ENCODE results near the gene PEX14.
"Not testable (repeated sequence)": the region's sequence is repeated elsewhere in the genome, so short reads cannot be mapped to it uniquely, and the experiment has no call there.

The PEX14 gene

DNA sequence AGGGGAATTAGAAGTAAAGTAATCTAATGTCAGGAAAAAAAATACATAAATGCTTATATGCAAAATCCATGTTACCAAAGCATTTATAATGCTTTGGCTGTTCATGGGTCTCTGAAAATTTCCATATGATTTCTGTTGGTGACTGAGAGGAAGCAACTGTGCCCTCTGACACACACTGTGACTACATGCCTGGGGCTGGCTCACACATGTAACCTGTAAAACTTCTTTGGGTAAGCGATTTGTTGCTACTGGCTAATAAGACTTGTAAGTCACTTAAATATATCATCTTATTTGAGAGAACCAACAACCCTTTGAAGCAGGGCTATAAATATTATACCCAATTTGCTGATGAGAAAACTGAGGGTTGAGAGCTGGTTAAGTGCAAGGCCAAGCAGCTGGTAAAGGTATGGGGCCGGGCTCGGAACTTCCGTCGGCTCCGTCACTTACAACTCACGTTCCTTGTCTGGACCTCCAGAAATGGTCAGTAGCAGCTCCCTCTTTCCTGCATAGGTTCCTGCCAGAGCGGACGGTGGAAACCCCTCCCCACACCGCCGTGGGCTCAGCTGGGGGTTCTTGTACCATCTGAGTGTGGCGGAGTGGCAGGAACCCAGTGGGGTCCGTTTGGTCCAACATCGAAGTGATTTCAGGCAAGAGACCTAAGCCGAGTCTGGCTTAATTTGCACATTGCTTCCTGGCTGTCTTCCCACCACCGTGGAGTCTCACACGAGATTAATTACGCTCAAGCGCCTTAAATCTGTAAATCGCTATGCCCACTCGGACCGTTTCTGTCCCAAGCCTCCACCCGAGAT is 3.1 kb upstream of the PEX14 start:
- DNase-seq (ENCODE audit: low read depth): peak; percentile 26
- TF ChIP-seq, protein P1, sequence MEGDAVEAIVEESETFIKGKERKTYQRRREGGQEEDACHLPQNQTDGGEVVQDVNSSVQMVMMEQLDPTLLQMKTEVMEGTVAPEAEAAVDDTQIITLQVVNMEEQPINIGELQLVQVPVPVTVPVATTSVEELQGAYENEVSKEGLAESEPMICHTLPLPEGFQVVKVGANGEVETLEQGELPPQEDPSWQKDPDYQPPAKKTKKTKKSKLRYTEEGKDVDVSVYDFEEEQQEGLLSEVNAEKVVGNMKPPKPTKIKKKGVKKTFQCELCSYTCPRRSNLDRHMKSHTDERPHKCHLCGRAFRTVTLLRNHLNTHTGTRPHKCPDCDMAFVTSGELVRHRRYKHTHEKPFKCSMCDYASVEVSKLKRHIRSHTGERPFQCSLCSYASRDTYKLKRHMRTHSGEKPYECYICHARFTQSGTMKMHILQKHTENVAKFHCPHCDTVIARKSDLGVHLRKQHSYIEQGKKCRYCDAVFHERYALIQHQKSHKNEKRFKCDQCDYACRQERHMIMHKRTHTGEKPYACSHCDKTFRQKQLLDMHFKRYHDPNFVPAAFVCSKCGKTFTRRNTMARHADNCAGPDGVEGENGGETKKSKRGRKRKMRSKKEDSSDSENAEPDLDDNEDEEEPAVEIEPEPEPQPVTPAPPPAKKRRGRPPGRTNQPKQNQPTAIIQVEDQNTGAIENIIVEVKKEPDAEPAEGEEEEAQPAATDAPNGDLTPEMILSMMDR (conservative IDR thresholded peaks at IDR 0.05; ENCODE audit: low read depth, low read length): no peak
- H3K4me3 ChIP-seq (ENCODE audit: low read length): peak overlapping the region; percentile 80

DNA sequence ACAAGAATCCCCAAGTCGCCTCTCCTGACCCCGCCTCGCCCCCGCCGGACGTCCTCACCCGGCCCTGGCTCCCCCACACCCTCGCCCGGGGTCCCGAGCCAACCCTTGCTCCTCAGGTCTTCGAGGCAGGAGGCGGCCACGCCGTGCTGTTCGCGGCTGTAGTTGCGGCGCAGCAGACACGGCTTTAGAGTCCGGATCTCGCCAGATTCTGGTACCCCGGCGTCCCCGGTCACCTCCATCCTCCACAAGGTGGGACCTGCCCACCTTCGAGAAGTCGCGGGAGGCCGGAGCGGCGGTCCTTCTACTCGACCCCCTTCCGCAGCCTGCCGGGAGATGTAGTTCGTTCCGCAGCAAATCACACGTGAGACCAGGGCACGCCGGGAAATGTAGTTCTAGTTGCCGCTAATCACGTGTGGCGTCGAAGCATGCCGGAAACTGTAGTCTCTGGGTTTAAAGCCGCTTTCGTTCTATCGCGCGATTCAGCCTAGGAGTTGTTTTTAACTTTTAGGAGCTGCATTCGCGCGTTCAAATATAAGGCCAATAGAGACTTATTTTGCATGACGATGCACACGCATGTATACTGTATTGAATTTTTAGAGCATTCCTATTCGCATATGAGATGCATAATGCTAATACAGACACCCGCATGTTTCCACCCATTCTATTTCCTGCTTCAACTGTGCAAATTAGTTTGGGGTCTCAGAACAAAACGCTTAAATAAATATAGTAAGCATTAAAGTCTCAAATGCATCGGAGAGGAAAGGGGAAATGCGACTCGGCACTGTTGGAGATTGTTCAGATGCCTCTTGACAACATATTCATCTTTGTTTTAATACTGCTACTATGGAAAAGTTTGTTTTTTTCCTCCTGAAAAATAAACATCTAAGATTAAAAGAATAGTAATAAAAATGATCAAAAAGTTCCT is 2.3 kb upstream of the PEX14 start, which contains the start of gene DFFA:
TSS of gene DFFA (minus strand) at position 310 of the 925 bp plus-strand sequence. CDS start at position 239, 71 bp downstream.
- TF ChIP-seq, protein P1 (conservative IDR thresholded peaks at IDR 0.05; ENCODE audit: low read depth, low read length): no peak
- H3K4me3 ChIP-seq (ENCODE audit: low read length): peak within 1 kb of the TSS; percentile 80
- peak; percentile 90 for DNase-seq (ENCODE audit: low read depth)

GRCh38 chr1:10473145-10473765 is 1.5 kb upstream of the PEX14 start:
- no peak overlapping the region for H3K4me3 ChIP-seq (ENCODE audit: low read length)

DNA sequence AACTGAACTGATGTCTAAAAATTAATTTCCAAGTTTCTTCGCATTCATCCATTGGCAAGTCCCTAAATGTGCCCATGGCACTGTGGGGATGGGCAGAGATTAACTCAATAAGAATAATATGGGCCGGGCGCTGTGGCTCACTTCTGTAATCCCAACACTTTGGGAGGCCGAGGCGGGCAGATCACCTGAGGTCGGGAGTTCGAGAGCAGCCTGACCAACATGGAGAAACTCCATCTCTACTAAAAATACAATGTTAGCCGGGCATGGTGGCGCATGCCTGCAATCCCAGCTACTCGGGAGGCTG is 489 bp upstream of the PEX14 start:
- peak overlapping the region; percentile 98 for H3K4me3 ChIP-seq (ENCODE audit: low read length)
- DNase-seq (ENCODE audit: low read depth): not testable (repeated sequence)

More at GRCh38 chr1:10473145-10473765, 1.5 kb upstream of the PEX14 start:
- DNase-seq (ENCODE audit: low read depth): no peak
- TF ChIP-seq, protein P1 (conservative IDR thresholded peaks at IDR 0.05; ENCODE audit: low read depth, low read length): no peak

DNA sequence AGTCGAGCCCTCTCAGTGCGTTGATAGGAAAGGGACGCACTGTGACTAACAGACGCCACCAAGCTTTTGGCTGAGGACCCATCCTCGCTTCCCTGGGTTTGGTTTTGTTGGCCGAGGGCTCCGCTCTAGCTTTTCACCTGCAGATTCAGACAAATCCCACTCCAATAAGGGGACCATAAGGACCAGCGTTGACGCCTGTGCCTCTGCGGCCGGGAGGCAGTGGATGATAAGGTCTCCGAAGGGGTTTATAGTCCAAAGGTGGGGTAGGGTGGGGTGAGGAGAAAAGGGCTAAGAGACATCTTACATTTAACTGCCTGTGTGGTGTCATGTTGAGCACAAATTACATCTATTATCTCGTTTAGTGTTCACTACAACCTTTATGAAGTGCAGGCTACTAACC is 760 bp downstream of the PEX14 start:
- peak overlapping the region; percentile 98 for H3K4me3 ChIP-seq (ENCODE audit: low read length)
- no peak for DNase-seq (ENCODE audit: low read depth)
- TF ChIP-seq, protein P1 (conservative IDR thresholded peaks at IDR 0.05; ENCODE audit: low read depth, low read length): no peak

DNA sequence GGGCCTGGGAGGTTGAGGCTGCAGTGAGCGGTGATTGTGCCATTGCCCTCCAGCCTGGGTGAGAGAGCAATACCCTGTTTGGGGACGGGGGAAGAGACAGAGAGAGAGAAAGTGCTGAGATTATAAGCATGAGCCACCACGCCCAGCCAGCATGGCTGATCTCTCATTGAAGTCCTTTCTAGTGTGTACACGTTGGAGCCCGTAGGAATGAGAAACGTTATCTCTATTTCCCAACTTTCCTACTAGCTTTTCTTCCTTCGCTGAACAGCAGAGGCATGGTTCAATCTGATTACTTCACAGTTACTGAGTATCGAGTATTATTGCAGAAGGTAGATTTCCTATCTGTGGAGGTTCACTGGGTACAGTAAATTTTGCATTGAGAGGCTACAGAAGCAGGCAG is 4.5 kb downstream of the PEX14 start:
- DNase-seq (ENCODE audit: low read depth): no peak
- TF ChIP-seq, protein P1 (conservative IDR thresholded peaks at IDR 0.05; ENCODE audit: low read depth, low read length): no peak
- no peak overlapping the region for H3K4me3 ChIP-seq (ENCODE audit: low read length)

DNA sequence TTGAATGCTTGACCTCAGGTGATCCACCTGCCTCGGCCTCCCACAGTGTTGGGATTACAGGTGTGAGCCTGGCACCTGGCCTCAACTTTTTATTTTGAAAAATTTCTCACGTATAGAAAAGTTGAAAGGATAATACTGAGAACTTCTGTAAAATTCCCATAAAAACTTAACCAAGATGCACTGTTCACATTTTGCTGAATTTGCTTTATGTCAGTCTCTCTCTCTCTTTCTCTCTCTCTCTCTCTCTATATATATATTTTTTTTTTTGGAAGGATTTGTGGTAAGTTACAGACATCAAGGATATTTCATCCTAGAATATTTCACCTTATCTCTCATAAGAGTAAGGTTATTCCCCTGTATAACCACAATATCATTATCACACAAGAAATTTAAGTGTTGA is 5.9 kb downstream of the PEX14 start:
- TF ChIP-seq, protein P1 (conservative IDR thresholded peaks at IDR 0.05; ENCODE audit: low read depth, low read length): no peak
- H3K4me3 ChIP-seq (ENCODE audit: low read length): no peak overlapping the region
- DNase-seq (ENCODE audit: low read depth): no peak
